ENCODE results near the gene CCL23.
"Not testable (repeated sequence)": the region's sequence is repeated elsewhere in the genome, so short reads cannot be mapped to it uniquely, and the experiment has no call there.

The CCL23 gene

DNA sequence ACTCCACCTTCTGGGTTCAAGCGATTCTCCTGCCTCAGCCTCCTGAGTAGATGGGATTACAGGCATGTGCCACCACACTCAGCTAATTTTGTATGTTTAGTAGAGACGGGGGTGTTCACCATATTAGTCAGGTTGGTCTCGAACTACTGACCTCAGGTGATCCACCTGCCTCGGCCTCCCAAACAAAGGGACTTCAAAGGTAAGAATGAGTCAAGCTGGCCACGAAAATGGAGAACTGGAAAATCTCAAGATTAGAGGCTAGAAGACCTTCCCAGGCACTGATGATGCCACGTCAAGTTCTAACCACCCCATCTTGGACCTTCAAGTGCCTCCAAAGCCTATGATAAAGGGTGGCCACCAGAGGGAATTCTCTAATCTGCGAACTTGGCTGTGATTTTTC is 15.1 kb downstream of the CCL23 start:
- no peak for DNase-seq

DNA sequence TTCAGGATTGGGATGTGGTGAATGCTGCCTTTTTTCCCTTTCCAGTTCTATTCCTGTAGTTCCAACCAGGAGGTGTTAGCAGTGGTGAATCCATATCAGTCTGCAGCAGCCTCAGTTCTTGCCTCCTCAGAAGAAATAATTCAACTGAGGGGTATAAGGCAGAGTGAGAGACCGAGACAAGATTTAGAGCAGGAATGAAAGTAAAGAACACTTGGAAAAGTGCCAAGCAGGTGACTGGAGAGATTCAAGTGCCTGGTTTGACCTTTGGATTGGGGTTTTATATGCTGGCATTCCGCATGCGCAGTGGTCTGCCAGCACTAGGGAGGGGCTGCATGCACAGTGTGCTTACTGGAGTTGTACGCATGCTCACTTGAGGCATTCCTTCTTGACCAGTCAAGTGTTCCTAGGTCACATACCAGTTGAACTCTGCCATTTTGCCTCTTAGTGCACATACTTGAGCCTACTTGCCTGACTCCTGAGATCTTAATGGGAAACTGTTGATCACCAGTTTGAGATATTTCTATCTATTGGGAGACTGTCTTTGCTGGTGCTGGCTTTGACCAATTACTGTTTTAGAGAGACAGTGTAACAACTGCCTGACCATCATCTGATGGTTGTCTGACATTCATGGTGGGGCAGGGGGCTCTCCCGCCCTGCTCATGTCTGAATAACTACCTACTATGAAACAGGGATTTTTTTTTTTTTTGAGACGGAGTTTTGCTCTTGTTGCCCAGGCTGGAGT is 15.7 kb downstream of the CCL23 start:
- DNase-seq: no peak

DNA sequence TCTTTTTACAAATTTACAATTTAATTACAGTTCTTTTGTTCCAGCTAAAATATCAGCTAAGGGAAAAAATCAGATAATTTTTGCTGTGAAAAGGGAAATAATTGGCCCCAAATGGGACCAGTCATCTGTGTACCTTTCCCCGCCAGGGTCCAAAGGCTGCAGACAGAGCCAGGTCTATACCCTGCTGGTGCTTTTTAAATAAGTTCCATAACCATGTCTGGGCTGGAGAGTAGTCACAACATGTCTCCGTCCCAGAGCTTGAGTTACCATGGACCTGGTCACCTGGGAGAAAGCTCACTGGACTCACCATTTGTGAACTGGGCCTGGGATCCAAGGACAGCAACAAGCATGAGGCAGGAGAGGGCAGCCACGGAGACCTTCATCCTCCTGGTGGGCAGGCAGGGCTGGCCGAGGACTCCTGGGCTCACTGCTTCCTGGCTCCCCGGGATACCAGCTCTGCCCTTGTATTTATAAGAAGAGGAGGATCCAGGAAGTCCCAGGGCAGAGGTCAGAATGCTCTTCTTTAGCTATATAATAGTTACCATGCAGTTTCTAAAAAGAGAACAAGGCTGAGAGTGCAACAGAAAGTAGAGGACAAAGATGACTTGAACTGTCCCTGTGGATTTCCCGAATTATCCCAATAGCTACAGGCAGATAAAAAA is 16.5 kb downstream of the CCL23 start, which contains the start of gene CCL15:
Gene CCL15, minus strand, starts transcription at position 444 of the 662 bp plus-strand sequence. Its CDS starts 61 bp downstream, at position 383.
- DNase-seq: no peak

DNA sequence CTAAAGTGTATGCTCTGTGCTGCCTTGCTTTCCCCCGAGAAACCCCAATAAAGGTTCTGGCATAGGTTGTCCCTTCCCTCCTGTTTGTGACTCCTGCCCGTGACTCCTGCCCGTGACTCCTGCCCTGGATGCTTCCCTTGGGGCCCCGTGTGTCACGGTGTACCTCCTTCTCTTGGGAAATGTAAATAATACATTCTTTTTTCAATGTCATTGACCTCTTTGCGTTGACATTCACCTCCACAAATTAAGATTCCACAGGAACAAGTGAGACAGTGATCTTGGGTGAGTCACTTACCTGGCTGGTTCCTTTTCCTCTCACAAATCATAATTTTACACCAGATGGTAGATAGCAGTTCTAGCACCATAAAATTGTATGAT is 17.1 kb downstream of the CCL23 start:
- no peak for DNase-seq

DNA sequence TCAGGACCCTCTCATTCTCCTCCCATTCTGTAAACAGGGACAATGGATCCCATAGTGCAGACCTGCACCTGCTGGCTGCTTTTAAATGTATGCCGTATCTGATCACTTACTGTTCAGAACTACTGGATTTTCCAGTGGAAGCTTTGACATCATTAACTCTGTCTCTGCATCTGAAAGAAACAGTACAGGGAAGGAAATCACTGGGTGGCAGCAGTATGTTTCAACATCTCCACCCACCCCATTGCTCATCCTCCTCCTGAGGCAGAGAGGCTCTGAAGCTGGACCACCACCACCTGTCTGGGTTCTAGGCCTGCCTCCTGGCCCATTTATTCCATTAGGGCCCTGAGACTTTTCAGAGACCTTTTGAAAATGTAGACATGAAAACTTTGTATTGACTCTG is 19.0 kb downstream of the CCL23 start:
- peak; percentile 40 to 60 for DNase-seq

DNA sequence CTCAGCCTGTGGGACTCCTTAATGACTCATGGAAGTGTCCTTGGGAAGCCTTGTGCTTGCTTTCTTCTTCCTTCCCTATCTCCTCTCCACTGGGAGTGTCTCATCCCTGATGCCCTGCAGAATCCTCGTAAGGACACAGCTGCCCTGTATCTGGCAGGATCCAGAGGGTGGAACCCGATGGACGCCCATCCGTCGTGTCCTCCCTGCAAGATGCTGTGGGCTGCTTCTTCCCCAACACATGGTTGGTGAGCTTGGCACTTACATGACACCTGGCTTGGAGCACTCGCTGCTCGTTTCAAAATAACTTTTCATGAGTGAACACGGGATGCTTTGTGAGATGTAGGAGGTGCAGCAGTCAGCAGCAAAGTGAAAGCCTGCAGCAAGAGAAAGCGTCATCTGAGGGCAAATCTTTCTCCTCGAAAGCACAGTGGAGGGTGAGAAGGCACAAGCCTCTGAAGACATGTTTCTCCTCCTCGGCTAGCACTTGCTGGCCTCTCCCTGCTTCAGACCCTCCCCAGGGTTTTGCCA is 19.7 kb downstream of the CCL23 start:
- no peak for DNase-seq

DNA sequence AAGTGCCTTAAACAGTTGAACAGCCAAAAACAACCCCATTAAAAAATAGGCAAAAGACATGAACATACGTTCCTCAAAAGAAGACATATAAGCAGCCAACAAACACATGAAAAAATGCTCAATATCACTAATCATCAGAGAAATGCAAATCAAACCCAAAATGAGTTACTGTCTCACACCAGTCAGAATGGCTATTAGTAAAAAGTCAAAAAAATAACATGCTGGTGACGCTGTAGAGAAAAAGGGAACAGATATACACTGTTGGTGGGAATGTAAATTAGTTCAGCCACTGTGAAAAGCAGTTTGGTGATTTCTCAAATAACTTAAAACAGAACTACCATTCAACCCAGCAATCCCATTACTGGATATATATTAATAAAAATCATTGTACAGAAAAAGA is 22.4 kb downstream of the CCL23 start:
- DNase-seq: not testable (repeated sequence)

DNA sequence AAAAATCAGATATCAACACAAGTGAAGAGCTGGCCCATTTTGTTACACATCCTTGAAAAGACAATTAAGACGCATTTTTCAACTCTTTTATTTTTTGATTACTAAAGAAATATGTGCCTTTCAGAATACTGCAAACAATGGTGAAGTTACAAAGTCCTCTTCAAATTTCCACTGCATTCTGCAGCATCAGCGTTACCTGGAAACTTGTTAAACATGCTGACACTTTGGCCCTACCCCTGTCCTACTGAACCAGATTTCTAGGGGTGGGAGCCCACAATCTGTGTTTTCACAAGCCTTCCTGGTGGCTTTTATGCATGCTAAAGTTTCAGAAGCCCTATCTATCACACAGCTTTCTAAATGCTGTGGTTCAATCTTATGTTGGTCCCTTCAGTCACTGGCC is 26.7 kb downstream of the CCL23 start:
- DNase-seq: no peak

DNA sequence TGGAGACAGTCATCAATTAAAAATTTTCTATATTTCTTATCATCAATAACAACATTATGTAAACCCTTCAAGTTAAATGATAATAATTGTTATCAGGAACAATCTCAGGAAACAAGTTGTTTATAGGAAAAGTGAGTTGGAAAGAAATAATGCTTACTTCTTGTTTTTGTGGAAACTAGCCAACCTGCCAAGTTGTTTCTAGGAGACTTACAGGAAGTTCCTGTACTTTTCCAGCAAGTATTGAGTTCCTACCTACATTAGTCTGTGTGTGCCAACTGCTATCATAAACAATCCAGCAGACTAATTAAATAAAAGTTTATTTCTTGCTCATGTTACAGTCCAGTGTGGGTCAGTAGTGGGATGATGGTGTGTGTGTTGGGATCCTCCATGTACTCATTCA is 29.6 kb downstream of the CCL23 start:
- no peak for DNase-seq

DNA sequence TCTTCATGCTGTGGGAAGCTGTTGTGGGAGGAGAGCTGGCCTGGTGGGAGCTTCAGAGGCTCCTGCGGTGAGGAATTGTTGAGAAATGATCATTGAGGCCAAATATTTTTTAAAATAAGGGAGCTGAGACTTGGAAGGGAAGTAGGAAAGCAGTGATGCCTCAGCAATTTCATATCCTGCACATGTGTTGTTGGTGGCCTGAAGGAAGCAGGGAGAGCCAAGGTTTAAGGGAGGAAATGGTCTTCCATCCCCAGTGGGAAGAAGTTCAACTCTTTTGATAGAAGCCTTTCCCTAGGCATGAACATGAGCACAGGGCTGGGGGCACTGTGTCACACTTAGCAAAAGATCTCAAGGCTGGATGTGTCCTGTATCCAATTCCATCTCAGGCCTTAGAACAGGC is 31.1 kb downstream of the CCL23 start, which contains the start of gene CCL14:
Gene CCL14, minus strand, starts transcription at position 87 of the 400 bp plus-strand sequence. Its CDS starts 80 bp downstream, at position 7.
- no peak for DNase-seq

DNA sequence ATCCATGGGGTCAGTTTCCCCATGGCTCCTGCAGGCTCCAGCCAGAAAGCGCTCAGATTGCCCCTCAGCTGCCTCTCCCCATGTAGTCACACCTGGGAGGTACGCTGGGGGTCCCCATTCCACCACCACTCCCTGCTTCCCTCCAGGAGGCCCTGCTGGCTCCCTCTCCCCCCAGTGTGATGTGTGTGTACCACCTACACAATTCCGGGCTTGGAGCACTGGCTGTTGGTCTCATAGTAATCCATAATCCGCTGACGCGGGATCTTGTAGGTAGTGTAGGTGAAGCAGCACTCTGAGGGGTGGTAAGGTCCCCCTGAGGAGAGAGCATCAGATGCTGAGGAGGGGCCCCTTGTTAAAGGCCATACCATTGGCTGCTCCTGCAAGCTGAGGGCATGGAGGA is 33.6 kb downstream of the CCL23 start:
- DNase-seq: no peak

DNA sequence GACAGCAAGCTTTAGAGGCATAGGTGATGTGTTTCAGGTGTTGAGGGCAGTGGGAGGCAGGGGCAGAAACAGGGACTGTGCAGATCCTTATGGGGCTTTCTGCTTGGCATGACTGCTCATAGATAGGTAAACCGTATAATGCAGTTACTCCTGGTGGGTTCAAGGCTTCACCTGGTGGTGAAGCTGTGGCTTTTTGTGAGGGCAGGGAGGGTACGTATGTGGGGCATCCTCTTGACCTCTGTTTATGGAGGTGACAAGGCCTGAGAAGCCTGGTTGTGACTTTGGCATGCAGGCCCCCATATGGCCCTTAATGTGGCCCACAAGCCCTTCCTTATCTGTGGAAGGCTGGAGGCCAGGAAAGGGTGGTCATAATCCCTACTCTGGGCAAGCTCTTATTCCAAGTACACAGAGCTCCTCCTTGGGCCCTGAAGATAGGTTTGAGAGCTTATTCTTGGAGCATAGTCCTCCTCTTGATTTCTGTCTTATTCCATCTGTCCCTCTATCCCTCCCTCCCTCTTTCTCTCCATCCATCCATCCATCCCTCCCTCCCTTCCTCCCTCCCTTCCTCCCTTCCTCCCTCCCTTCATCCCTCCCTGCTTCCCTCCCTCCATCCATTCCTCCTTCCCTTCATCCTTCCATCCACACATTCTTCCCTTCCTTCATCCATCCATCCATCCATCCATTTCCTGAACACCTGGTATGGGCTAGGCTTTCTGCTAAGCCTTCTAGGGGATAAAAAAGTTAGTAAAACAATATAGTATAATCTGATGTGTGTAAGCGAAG is 35.2 kb downstream of the CCL23 start:
- no peak for DNase-seq

DNA sequence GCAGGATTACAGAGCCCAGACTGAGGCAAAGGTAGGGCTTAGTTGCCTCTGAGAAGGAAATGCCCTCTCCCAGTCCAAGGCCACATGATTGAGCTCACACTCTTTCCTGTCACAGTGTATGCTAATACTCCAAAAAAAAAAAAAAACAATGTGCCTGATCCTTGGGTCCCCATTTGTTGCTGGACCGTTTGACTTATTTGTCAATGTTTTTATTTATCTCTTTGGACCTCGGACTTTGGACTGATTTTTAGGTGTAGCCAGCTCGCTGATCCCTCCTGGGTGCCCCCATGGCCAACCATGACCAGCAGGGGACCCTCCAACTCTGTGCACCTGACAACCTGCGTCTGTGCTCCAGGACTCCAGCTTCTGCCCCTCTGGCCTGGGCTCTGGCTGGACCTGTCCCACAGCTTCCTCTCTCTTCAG is 35.9 kb downstream of the CCL23 start:
- DNase-seq: no peak

DNA sequence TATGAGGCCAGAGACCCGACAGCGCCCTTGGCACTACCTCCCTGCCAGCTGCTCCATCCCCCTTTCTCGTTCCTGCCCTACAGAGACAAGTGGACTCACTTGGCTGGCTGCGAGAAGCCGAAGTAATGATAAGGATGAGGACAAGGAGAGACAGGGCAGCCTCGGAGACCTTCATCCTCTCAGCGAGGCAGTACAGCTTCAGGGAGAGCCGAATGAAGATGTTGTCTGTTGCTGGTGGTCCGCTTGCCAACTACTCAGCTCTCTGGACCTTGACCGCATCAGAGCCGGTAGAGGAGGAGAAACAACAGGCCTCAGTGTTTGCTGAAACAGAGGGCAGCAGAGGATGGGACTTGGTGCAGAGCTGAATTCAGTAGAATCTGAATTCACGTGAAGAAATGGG is 36.5 kb downstream of the CCL23 start, which contains the start of gene CCL16:
Gene CCL16, minus strand, starts transcription at position 252 of the 400 bp plus-strand sequence. Its CDS starts 77 bp downstream, at position 175.
- DNase-seq: no peak

DNA sequence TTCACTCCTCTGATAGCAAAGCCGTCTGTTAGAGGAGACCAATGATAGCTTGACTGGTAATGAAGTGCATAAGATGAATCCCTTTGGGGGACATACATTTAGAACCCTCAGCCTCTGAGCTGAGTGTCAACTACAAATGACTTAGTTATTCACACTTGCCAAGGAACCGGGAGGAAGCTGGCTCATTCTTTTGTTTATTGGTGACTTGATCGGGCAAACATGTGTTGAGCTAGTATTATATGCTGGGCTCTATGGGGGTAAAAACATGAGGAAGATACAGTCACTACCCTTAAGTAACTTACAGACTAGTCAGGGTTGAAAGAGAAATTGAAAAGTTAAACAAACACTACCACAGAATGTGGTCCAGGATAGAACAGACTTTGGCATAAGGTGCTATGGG is 39.4 kb downstream of the CCL23 start:
- DNase-seq: no peak

DNA sequence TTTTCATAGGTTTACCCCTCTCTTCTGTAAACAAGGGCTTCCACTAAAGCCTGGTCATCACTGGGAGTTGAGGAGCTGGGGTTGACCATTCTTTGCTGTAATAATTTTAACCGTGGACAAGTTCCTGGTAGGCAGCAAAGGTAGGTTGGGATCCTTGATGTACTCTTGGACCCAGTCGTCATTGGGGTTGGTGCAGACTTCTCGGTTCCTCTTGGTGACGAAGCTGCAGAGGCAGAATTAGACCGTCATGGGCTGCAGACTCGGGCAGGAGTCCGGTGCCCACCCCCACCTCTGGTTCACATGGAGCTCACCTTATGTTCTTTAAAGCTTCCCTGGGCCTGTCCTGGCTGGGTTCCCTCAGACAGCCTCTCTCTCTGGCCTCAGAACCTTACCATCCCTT is 40.3 kb downstream of the CCL23 start:
- DNase-seq: no peak

DNA sequence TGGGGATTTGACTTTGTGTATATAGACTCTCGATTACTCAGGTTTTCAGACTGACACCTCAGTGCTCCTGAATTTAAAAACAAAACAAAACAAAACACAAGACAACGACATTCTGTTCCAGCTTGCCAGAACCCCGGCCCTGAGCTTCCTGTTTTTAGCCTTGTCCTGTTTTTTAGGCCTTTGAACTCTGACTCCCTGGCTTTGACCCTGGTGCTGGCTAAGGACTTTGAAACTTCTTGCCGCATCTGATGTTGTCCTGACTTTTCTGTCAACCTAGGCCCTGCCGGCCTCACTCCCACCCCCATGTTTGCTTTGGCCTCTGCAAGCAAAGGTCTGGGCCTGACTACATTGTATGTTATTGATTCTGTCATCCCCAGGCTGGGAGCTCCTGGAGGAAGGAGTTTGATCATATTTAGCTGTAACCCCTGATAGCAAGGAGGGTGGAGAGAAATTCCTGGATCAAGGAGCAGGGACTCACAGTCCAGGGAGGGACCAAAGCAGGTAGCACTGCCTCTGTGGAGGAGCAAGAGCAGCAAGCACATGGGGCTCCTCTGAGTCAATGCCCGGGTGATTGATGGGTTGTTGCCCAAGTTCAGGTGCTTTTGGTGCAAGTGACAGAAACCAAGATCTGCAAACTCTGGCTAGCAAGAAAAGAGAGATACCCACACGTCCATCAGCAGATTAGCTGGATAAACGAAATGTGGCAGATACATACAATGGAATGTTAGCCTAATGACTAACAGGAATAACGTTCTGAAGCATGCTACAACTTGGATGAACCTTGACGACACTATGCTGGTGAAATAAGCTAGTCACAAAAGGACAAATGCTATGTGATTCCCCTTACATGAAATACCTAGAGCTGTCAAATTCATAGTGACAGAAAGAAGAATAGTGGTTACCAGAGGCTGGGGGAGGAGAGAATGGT is 44.2 kb downstream of the CCL23 start:
- peak in 1 of 2 donors; percentile 12 for DNase-seq

DNA sequence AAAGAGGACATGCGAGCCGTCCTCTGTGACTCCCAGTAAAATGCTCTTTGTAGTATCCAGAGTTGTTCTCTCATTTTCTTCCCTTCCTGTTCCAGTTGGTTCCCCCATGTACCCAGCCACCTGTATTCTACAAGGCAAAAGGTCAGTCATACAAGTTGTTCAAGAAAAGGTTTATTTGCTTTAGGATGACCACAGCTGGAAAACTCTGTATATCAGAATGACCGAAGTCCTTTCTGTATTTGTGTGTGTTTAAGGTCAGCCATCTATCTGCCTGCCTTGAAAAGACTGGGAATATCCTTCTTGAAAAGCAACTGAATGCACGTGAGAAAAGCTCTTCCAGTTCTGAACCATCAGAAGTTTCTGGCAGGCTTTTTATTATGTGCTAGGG is 44.8 kb downstream of the CCL23 start:
- no peak for DNase-seq

DNA sequence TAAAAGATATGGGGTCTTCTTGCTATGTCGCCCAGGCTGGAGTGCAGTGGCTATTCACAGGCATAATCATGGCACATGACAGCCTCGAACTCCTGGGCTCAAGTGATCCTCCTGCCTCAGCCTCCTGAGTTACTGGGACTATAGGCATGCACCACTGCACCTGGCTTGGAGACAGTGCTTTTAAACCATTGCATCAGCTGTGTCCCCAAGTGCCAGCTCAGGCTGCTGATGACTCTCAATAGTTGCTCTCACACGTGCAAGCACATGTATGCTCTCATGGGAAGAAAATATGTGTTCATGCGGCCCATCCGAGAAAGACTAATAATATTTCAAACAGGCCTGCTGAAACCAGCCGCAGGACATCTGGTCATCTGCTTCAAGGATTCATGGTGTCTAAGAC is 45.2 kb downstream of the CCL23 start:
- DNase-seq: no peak

DNA sequence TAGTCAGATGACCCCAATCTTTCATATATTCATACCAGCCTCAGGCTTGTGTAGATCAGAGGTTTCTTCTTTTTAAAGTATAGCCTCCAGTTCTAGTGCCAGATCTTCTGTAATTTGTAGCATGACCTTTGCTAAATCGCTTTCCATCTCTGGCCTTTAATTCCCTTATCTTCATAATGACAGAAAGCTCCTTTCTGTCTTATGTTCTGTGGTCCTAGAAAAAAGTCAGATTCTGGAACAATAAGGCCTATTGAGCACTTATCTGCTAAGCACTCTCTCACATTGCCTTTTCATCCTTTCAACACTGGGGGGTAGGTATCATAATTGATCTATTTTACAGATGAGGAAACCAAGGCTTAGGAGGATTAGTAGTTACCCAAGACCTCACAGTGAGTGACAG is 45.7 kb downstream of the CCL23 start:
- DNase-seq: no peak

DNA sequence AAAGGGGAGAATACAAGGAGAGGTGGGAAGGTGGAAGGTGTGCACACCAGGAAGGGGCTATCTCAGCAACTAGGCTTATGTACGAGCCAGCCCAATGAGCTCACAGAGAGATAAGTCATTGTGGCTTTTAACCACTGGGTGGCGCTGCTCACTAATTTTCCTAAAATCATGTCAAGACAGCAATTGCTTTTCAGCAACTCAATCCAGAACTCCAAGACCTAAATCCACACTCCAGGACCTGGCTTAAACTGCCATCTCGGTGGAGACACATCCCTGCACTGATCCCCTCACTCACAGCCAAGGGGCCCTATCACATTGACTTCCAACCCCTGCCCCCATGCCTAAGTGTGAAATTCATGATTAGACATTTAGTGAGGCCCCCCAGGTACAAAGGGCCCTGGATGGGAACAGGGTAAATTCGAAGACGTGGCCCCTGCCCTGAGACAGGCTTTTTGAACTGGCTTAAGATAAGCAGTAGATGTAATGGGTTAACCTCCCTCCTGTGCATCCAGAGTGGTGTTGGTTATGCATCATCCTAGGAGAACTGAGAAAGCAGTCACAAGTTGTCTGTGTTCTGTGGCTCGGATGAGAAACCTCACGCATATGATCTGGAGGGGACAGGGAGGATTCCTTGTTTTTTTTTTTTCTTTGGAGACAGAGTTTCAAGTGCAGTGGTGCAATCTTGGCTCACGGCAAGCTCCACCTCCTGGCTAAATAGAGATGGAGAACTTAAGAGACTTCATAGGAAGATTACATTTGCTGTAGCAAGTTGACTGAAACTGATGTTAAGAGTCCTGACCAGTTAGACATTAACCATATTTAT is 48.0 kb downstream of the CCL23 start:
- DNase-seq: peak; percentile 85 to 86
